ENCODE data around the gene SIM2. TPM values are rescaled to one million over a fixed set of nuclear protein-coding genes. Genes with fewer than 3 reads are reported as not detected.

Gene SIM2
- total and polyA plus RNA-seq, 9 donors, result 0.01 to 0.23 (median 0.11) TPM; not detected in 4

DNA sequence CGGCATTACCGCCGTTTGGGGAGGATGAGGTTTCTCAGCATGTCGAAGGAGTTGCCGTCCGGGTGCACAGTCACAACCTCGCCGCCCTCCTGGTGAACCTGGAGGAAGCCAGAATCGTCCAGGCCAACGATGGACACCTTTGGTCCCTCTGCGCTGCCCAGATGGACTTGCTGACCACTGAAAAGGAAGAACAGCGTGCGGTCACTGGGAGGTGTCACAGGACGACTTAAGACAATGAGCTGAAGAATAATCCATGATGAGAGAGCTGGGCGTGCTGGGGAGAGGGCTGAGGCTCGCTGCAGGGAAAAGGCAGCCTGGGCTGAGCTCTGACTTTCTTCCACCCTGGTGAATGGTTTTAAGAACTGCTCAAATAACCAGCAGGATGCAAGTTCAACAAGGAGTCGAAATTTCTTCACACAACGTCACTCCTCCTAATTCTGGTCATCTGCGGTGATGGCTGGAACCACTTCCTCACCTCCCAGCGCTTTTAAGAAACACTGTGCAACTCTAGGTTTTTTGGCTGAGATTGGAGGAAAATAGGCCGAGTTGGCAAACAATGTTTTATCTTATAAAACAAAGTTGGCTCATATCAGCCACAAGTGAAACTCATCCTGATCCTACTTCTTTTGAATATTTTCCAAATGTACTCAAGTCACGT lies 55.5 kb downstream of the SIM2 start:
- 81 to 89% (median 88%) methylated on average over 22 of the region's 22 CpGs for WGBS, 3 donors
- H3K27me3 ChIP-seq, result no peaks in the 10 kb centered on the region
- intact Hi-C loops (cut with DNase I), result no loop called here
- no peaks in the 10 kb centered on the region for H3K9me3 ChIP-seq
- TF ChIP-seq EP300 (IDR thresholded peaks at IDR 0.05) (no peak), POLR2A (IDR thresholded peaks at IDR 0.05) (no peak)
- TF ChIP-seq, protein P1, sequence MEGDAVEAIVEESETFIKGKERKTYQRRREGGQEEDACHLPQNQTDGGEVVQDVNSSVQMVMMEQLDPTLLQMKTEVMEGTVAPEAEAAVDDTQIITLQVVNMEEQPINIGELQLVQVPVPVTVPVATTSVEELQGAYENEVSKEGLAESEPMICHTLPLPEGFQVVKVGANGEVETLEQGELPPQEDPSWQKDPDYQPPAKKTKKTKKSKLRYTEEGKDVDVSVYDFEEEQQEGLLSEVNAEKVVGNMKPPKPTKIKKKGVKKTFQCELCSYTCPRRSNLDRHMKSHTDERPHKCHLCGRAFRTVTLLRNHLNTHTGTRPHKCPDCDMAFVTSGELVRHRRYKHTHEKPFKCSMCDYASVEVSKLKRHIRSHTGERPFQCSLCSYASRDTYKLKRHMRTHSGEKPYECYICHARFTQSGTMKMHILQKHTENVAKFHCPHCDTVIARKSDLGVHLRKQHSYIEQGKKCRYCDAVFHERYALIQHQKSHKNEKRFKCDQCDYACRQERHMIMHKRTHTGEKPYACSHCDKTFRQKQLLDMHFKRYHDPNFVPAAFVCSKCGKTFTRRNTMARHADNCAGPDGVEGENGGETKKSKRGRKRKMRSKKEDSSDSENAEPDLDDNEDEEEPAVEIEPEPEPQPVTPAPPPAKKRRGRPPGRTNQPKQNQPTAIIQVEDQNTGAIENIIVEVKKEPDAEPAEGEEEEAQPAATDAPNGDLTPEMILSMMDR (IDR thresholded peaks at IDR 0.05), result no peak
- H3K4me1 ChIP-seq (ENCODE audit: insufficient read depth), result no peaks in the 10 kb centered on the region
- H3K36me3 ChIP-seq, result no peaks in the 10 kb centered on the region
- no peak for DNase-seq
- H3K27ac ChIP-seq, result no peak overlapping the region
- no peak overlapping the region for H3K4me3 ChIP-seq

DNA sequence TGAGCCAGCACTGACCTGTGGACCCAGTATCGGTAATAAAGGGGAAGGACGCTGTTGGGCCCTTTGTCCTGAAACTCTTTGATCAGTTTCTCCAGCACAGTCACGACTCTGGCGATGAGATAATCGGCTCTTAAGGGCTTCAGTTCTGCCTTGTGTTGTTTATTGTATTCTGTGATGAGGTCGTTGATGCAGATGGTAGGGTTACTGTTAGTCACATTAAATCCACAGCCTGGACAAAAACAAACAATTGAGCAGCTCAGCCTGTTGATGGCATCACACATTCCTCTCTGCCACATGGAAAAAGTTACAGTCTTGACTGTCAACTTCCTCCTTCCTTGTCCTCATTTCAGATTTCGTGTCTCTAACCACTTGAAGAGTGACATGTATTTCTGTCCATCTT lies 57.6 kb downstream of the SIM2 start:
- 93 to 94% (median 93%) methylated on average over 7 of the region's 7 CpGs for WGBS, 3 donors
- Histone ChIP-seq H3K36me3 (no peaks in the 10 kb centered on the region), H3K9me3 (no peaks in the 10 kb centered on the region), H3K4me3 (no peak overlapping the region), H3K27ac (no peak overlapping the region), H3K4me1 (ENCODE audit: insufficient read depth) (no peaks in the 10 kb centered on the region), H3K27me3 (no peaks in the 10 kb centered on the region)
- no peak for DNase-seq
- intact Hi-C loops (cut with DNase I), result no loop called here
- TF ChIP-seq EP300 (IDR thresholded peaks at IDR 0.05), result no peak
- TF ChIP-seq POLR2A (IDR thresholded peaks at IDR 0.05), result no peak
- TF ChIP-seq, protein P1 (IDR thresholded peaks at IDR 0.05), result no peak

DNA sequence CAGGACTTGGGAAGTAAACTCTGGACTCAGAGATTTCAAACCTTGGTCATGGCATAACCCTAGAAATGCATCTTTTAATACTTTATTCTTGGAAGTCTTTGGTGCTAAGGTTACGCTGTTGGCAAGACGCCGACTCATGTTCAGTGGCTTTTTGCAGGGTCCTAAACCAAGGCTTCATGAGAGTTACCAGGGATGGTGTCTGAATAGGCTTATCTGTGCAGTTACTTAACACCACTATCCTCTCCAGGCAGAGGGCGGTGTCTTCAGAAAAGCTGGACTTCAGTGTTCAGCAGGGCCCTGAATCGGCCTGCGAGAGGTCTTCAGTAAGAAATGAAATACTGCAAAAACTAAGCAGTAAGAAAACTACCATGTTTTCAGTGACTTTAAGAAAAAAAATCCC lies 58.3 kb downstream of the SIM2 start:
- Histone ChIP-seq H3K36me3 (no peaks in the 10 kb centered on the region), H3K27ac (no peak overlapping the region), H3K4me1 (ENCODE audit: insufficient read depth) (no peaks in the 10 kb centered on the region), H3K9me3 (no peaks in the 10 kb centered on the region), H3K4me3 (no peak overlapping the region), H3K27me3 (no peaks in the 10 kb centered on the region)
- intact Hi-C loops (cut with DNase I), result no loop called here
- WGBS, 3 donors, result 98 to 100% (median 98%) methylated on average over 6 of the region's 6 CpGs
- TF ChIP-seq POLR2A (IDR thresholded peaks at IDR 0.05) (no peak), EP300 (IDR thresholded peaks at IDR 0.05) (no peak)
- TF ChIP-seq, protein P1 (IDR thresholded peaks at IDR 0.05), result no peak
- DNase-seq, result no peak

DNA sequence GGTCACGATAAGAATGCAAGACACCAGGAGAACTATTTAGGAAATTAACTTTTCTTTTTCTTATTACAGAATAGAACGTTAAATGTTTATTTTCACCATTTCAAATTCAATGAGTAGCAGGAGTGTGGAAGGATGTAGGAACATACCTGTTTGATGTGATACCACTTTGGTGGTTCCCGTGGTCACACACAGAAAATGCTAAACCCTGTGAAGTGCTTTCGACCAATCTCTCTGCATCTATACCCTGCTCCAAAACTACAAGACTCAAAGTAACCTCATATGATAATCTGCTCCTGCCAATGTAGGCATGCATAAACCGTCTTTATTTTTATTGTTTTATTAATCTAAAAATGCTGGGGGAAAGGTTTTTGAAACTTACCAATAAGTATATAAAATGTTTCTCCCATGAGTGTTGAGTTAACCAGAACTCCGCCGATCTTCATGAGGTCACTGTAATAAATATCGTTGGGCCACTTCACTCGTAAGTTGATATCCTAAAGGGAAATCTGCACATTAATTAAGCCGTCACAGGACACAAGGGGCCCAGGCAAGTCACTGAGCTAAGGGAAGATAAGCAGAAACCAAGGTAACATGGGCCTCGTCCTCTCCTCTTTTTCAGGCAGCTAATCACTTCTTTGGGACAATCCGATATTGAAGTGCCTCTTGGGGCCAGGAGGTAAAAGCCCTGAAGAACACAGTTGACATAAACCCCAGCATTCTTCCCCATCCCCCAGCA lies 60.6 kb downstream of the SIM2 start:
- intact Hi-C loops (cut with DNase I), result no loop called here
- no peak overlapping the region for H3K27ac ChIP-seq
- no peak overlapping the region for H3K4me3 ChIP-seq
- H3K27me3 ChIP-seq, result no peaks in the 10 kb centered on the region
- WGBS, 3 donors, result 84 to 87% (median 85%) methylated on average over 12 of the region's 12 CpGs
- H3K4me1 ChIP-seq (ENCODE audit: insufficient read depth), result no peaks in the 10 kb centered on the region
- DNase-seq, result no peak
- no peaks in the 10 kb centered on the region for H3K9me3 ChIP-seq
- no peaks in the 10 kb centered on the region for H3K36me3 ChIP-seq
- TF ChIP-seq, protein P1 (IDR thresholded peaks at IDR 0.05), result no peak
- TF ChIP-seq POLR2A (IDR thresholded peaks at IDR 0.05) (no peak), EP300 (IDR thresholded peaks at IDR 0.05) (no peak)
